ENCODE measurements around the gene OR5H2. TPM values are rescaled to one million over a fixed set of nuclear protein-coding genes. Genes with fewer than 3 reads are reported as not detected.

The OR5H2 gene
- total and polyA plus RNA-seq, 10 of the 15 experiments (the other 5 are each of a cell fraction or from before 2014, with no cell fraction given), result 1.7 TPM; not detected in 9

- Histone ChIP-seq H3K79me2 (ENCODE audit: control insufficient read depth, insufficient read depth, low read length) (no peaks in the 10 kb centered on the region), H4K20me1 (ENCODE audit: control insufficient read depth, insufficient read depth) (no peaks in the 10 kb centered on the region), H3K36me3 (ENCODE audit: control insufficient read depth in 2 of 2, insufficient read depth in 2 of 2, low read length in 1 of 2) (no peaks in the 10 kb centered on the region), H3K4me3 (no peak overlapping the region), H3K9ac (ENCODE audit: control insufficient read depth, insufficient read depth, low read length) (no peak overlapping the region), H2AFZ (ENCODE audit: control insufficient read depth, low read depth, low read length) (no peak overlapping the region), H3K27ac (ENCODE audit: control insufficient read depth, insufficient read depth) (no peak overlapping the region), H3K9me3 (replicated peaks; ENCODE audit: control insufficient read depth, insufficient read depth, low read length) (no peaks in the 10 kb centered on the region), H3K4me1 (ENCODE audit: control insufficient read depth, insufficient read depth, low read length) (peaks cover 5% of the 10 kb centered on the region), H3K4me2 (ENCODE audit: control insufficient read depth, insufficient read depth) (no peak overlapping the region), H3K27me3 (replicated peaks in 1 of 2; ENCODE audit: control insufficient read depth in 2 of 2, insufficient read depth in 2 of 2, low read length in 1 of 2) (no peaks in the 10 kb centered on the region)
- no peak for FAIRE-seq
- ChIA-PET POLR2A (no interaction called here), RAD21 (ENCODE audit: unreplicated experiment) (interaction anchor here (1.7 to 3.8 kb wide), 2 partner anchors 143 to 294 kb away, joined by 12 to 28 read pairs; no protein-coding TSS in a partner anchor), SMC1A (ENCODE audit: uncharacterized antibody, unreplicated experiment) (interaction anchor here (2.4 to 3.6 kb wide), 3 partner anchors 90 to 146 kb away, joined by 9 to 24 read pairs (median 13); no protein-coding TSS in a partner anchor), CTCF (interaction anchor here (0.9 to 4.0 kb wide), 4 partner anchors 11 to 291 kb away, joined by 3 to 112 read pairs (median 42); no protein-coding TSS in a partner anchor)
- intact Hi-C loops (cut with micrococcal nuclease; ENCODE audit: unreplicated experiment) (loop anchor here (5.0 to 10.0 kb wide), 2 partner anchors 241 to 537 kb away; no protein-coding TSS in a partner anchor), in situ Hi-C loops (cut with MboI) (loop anchor here (10.0 to 25.0 kb wide), 2 partner anchors 481 to 537 kb away; no protein-coding TSS in a partner anchor)
- no peak for DNase-seq (ENCODE audit: low read depth, low spot score)
- peak; percentile 66 for ATAC-seq
- no TSS peak for BruUV-seq (replicated peaks)
- 5% methylated on average over 1 of the region's 1 CpG for WGBS (ENCODE audit: insufficient coverage, insufficient replicate concordance, low lambda C conversion rate, missing lambda C conversion rate)
- no peak for TF ChIP-seq HCFC1 (IDR thresholded peaks at IDR 0.05; ENCODE audit: low read length)
- TF ChIP-seq NR2C1 (IDR thresholded peaks at IDR 0.05), result no peak
- no peak for TF ChIP-seq REST (IDR thresholded peaks at IDR 0.05; ENCODE audit: low read depth, low read length)
- TF ChIP-seq ZNF217 (IDR thresholded peaks at IDR 0.05), result no peak
- TF ChIP-seq ETV6 (conservative IDR thresholded peaks at IDR 0.05 in 1 of 2, IDR thresholded peaks at IDR 0.05 in 1 of 2; ENCODE audit: borderline replicate concordance in 1 of 2, low read depth in 1 of 2), result no peak
- TF ChIP-seq PBX3 (IDR thresholded peaks at IDR 0.05; ENCODE audit: insufficient replicate concordance, low read depth, low read length), result no peak
- TF ChIP-seq PAX8 (IDR thresholded peaks at IDR 0.05), result no peak
- no peak for TF ChIP-seq NFYB (IDR thresholded peaks at IDR 0.05; ENCODE audit: insufficient read depth, low read depth, low read length)
- TF ChIP-seq POLR2A (IDR thresholded peaks at IDR 0.05; ENCODE audit: low read depth, low read length), result no peak
- TF ChIP-seq E4F1 (IDR thresholded peaks at IDR 0.05; ENCODE audit: borderline replicate concordance, partially characterized antibody), result no peak
- TF ChIP-seq TBL1XR1 (IDR thresholded peaks at IDR 0.05; ENCODE audit: low read depth, low read length), result no peak
- TF ChIP-seq BCL3 (IDR thresholded peaks at IDR 0.05; ENCODE audit: borderline replicate concordance, insufficient read depth, low read depth, low read length, poor library complexity, severe bottlenecking), result no peak
- TF ChIP-seq ZZZ3 (IDR thresholded peaks at IDR 0.05; ENCODE audit: control insufficient read depth, insufficient read length, low read depth), result no peak
- TF ChIP-seq MYC (IDR thresholded peaks at IDR 0.05; ENCODE audit: insufficient read depth, insufficient read length, insufficient replicate concordance, low read length, severe bottlenecking), result no peak
- no peak for TF ChIP-seq RCOR1 (conservative IDR thresholded peaks at IDR 0.05; ENCODE audit: low read depth, low read length)
Observed at GRCh38 chr3:98331329-98331728, 49.0 kb downstream of the OR5H2 start.

Measured in GM12878 (cell line).